WTC11 (cell line): Measurements from ENCODE around the gene CLEC16A.

ENCODE experiments used
- ATF2 ChIP-seq: sonication (generic); formaldehyde crosslinking; IDR thresholded peaks from 2 replicates; pipeline ENCODE4 v1.8.1; 2022; ENCODE audit warnings: low read depth, missing genetic modification reagents, borderline replicate concordance
- CREB1 ChIP-seq: sonication (generic); formaldehyde crosslinking; IDR thresholded peaks from 2 replicates; pipeline ENCODE4 v1.8.0; 2023; ENCODE audit warnings: mild to moderate bottlenecking, missing genetic modification reagents
- CREM ChIP-seq: sonication (generic); formaldehyde crosslinking; IDR thresholded peaks from 2 replicates; pipeline ENCODE4 v1.8.1; 2022; ENCODE audit warnings: mild to moderate bottlenecking, missing genetic modification reagents, moderate library complexity
- CTCF ChIP-seq: fragments of 200-600 bp; IDR thresholded peaks from 2 replicates; pipeline ENCODE4 v1.8.0; 2022; ENCODE audit warnings: antibody characterized with exemption
- FOXK1 ChIP-seq: sonication (generic); formaldehyde crosslinking; IDR thresholded peaks from 2 replicates; pipeline ENCODE4 v1.8.0; 2022; ENCODE audit warnings: mild to moderate bottlenecking, moderate library complexity, missing genetic modification reagents
- FOXP4 ChIP-seq: sonication (generic); formaldehyde crosslinking; IDR thresholded peaks from 2 replicates; pipeline ENCODE4 v1.8.0; 2022; ENCODE audit warnings: mild to moderate bottlenecking, missing genetic modification reagents
- JUN ChIP-seq: sonication (generic); formaldehyde crosslinking; IDR thresholded peaks from 2 replicates; pipeline ENCODE4 v1.8.0; 2023; ENCODE audit warnings: mild to moderate bottlenecking, missing genetic modification reagents
- TCF7 ChIP-seq: sonication (generic); formaldehyde crosslinking; IDR thresholded peaks from 2 replicates; pipeline ENCODE4 v1.8.0; 2022; ENCODE audit warnings: mild to moderate bottlenecking, low read depth, missing genetic modification reagents, moderate library complexity

- TF ChIP-seq TCF7 (CRISPR knock-in tag) (no peak), CTCF (no peak), CREM (CRISPR knock-in tag) (no peak), JUN (CRISPR knock-in tag) (no peak), CREB1 (no peak), ATF2 (CRISPR knock-in tag) (no peak), FOXP4 (CRISPR knock-in tag) (no peak), FOXK1 (no peak)
Measured at GRCh38 chr16:11179574-11179973, 235.2 kb downstream of the CLEC16A start.
